ENCODE results near the gene USP22.
"Not testable (repeated sequence)": the region's sequence is repeated elsewhere in the genome, so short reads cannot be mapped to it uniquely, and the experiment has no call there.

Gene USP22

GRCh38 chr17:21042458-21043295 lies at the start of gene USP22:
Gene USP22, minus strand, starts transcription at chr17:21043011. Its CDS starts 176 bp downstream, at chr17:21042835.
- DNase-seq: peak; percentile 13

- no peak for DNase-seq
These were observed 48.2 kb upstream of the USP22 start for GRCh38 chr17:21090902-21091618.

GRCh38 chr17:21089933-21090901 lies 47.4 kb upstream of the USP22 start:
- no peak for DNase-seq

GRCh38 chr17:21089145-21089544 lies 46.3 kb upstream of the USP22 start:
- DNase-seq: no peak

GRCh38 chr17:21085707-21086106 lies 42.9 kb upstream of the USP22 start:
- DNase-seq: no peak

- not testable (repeated sequence) for DNase-seq
These were observed 42.5 kb upstream of the USP22 start for GRCh38 chr17:21085280-21085679.

GRCh38 chr17:21082001-21082436 lies 39.2 kb upstream of the USP22 start:
- no peak for DNase-seq

- no peak for DNase-seq
These were observed 36.4 kb upstream of the USP22 start for GRCh38 chr17:21079196-21079595.

GRCh38 chr17:21078016-21078780 lies 35.4 kb upstream of the USP22 start:
- DNase-seq: no peak

- no peak for DNase-seq
These were observed 34.5 kb upstream of the USP22 start for GRCh38 chr17:21077281-21077680.

GRCh38 chr17:21076242-21076641 lies 33.4 kb upstream of the USP22 start:
- DNase-seq: no peak

GRCh38 chr17:21075739-21076085 lies 32.9 kb upstream of the USP22 start:
- no peak for DNase-seq

- no peak for DNase-seq
These were observed 30.0 kb upstream of the USP22 start for GRCh38 chr17:21072745-21073197.

GRCh38 chr17:21066394-21066793 lies 23.6 kb upstream of the USP22 start:
- DNase-seq: no peak

- no peak for DNase-seq
These were observed 19.2 kb upstream of the USP22 start for GRCh38 chr17:21061971-21062526.

- no peak for DNase-seq
These were observed 18.5 kb upstream of the USP22 start for GRCh38 chr17:21061158-21061835.

GRCh38 chr17:21059761-21060160 lies 16.9 kb upstream of the USP22 start:
- DNase-seq: no peak

GRCh38 chr17:21058098-21058893 lies 15.5 kb upstream of the USP22 start:
- DNase-seq: no peak

GRCh38 chr17:21053056-21053455 lies 10.2 kb upstream of the USP22 start:
- DNase-seq: not testable (repeated sequence)

- no peak for DNase-seq
These were observed 6.6 kb upstream of the USP22 start for GRCh38 chr17:21049457-21049856.

Data from CD4-positive, alpha-beta T cell treated with Interferon gamma for 1 hour (primary cell).